GM18909 (cell line): Measurements from ENCODE around the gene ADAMTS18.

Experiments
- ATAC-seq: cut with Tn5 transposase; IDR thresholded peaks from one replicate; pipeline ENCODE4 v1.9.1; 2021; ENCODE audit warnings: mild to moderate bottlenecking; ENCODE audit not compliant: unreplicated experiment, poor library complexity

ADAMTS18 gene

DNA sequence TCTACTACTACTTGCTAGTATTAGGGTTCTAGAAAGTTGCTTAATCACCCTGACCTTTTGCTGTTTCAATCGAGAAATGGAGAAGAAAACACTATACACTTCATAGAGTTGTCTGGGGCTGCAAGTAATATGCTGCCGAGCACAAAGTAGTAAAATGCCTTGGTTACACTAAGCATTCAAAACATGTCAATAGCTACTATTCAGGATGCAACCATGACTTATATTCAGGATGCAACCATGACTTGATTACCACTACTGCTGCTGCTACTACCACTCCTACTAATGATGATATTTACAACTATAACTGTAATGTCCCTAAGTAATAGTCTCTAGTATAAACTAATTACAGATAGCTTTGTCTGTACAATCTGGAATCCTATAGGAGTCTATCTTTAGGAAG is 35.3 kb downstream of the ADAMTS18 start:
- ATAC-seq: no peak

DNA sequence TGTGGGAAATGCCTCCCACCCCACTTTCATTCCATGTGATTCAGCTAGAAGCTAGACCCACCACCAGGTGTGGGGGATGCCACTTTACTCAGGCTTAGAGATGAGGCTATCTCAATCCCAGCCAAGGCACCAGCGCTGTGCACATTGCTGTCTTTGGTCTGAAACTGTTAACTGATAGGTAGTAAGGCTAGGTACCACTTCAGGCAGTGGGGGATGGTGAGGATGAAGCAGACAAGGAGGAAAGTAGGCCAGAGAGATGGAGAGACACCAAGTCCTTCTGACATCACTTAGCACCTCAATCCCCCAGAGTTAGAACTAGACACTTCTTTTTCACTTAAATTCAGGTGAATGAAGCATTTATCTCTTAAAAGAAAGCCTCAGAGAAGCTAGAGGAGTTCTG is 35.8 kb downstream of the ADAMTS18 start:
- no peak for ATAC-seq

- ATAC-seq: no peak
These were observed 36.3 kb downstream of the ADAMTS18 start for GRCh38 chr16:77398495-77398894.

- ATAC-seq: no peak
These were observed 38.4 kb downstream of the ADAMTS18 start for GRCh38 chr16:77396461-77396860.

DNA sequence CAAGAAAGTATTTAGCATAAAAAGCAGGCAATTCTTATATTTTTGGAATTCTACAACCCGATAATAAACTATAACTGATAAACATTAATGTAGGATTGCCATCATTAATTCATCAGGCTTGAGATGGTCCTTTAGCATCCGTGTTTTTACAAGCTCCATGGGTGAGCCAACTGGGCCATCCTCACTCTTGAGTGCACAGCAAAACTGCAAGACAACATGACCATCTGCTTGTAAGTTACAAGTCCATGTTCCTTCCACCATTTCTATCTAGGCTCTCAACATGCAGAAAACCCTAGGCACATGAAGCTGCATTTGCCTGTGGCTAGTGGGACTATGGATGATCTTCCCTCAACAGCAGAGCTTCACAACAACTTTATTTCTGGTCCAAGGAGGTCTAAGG is 40.1 kb downstream of the ADAMTS18 start:
- no peak for ATAC-seq

DNA sequence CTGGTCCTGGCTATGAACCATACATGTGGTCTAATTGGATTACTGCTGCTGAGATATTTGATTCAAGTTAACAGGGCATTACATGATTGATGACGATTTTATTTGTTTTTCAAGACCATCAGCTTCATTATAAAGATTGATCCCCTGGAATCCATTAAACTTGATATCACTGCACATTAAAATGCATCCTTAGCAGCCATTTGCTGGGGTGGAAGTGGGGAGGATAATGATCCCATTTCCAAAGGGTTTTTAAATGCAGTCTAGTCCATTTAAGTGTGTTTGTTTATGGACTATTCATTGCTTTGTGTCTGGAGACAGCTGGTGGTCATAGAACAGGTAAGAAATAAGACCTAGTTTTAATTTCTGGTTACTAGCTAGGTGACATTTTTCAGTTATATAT is 40.9 kb downstream of the ADAMTS18 start:
- ATAC-seq: no peak

- ATAC-seq: no peak
These were observed 47.0 kb downstream of the ADAMTS18 start for GRCh38 chr16:77387815-77388209.

GRCh38 chr16:77386831-77387814 is 47.7 kb downstream of the ADAMTS18 start:
- no peak for ATAC-seq

- ATAC-seq: no peak
These were observed 49.4 kb downstream of the ADAMTS18 start for GRCh38 chr16:77385481-77385880.

DNA sequence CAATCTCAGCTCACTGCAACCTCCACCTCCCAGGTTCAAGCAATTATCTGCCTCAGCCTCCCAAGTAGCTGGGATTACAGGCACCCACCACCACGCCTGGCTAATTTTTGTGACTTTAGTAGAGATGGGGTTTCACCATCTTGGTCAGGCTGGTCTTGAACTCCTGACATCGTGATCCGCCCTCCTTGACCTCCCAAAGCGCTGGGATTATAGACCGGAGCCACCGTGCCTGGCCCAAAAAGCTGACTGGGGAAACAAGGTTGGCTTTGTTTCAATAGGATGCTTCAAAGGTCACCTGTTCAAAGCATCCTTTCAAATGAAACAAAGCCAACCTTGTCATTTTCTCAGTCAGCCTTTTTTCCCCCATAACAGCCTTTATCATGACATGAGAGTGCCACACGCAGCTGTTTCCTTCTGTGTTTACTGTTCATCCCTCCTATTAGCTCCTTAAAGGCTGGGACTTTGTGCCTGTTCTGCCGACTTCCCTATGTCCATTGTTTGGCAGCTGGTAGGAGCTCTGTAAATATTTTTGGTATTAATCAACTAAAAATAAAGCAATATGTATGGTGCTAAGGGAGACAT is 51.1 kb downstream of the ADAMTS18 start:
- ATAC-seq: no peak

GRCh38 chr16:77376358-77376757 is 58.5 kb downstream of the ADAMTS18 start:
- ATAC-seq: no peak

DNA sequence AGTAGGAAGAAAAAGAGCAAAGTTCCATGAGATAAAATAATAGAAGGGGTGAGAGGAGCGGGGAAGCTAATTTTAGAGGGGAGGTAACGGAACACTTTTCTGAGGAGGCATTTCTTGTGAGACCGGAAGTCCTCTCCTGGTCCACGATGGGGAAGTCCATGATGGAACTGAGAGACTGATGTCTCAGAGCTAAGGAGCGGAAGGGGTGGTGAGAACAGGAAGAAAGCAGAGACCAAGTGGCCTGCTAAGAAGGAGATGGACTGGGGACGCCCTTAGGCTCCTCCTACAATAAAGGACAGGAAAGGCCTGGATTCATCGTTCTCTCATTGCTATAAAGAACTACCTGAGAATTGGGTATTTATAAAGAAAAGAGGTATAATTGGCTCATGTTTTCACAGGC is 59.4 kb downstream of the ADAMTS18 start:
- ATAC-seq: no peak

GRCh38 chr16:77374384-77374783 is 60.5 kb downstream of the ADAMTS18 start:
- ATAC-seq: no peak

- no peak for ATAC-seq
These were observed 61.1 kb downstream of the ADAMTS18 start for GRCh38 chr16:77373726-77374125.

DNA sequence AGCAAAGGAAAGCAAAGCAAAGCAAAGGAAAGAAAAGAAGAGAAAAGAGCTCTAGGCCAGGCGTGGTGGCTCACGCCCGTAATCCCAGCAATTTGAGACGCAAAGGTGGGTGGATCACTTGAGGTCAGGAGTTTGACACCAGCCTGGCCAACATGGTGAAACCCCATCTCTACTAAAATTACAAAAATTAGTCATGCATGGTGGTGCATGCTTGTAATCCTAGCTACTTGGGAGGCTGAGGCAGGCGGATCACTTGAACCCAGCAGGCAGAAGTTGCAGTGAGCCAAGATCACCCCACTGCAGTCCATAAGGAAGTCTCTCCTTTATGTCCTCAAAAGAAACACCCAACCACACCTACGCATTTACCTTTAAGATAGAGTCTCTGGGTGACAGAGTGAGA is 70.1 kb downstream of the ADAMTS18 start:
- no peak for ATAC-seq

DNA sequence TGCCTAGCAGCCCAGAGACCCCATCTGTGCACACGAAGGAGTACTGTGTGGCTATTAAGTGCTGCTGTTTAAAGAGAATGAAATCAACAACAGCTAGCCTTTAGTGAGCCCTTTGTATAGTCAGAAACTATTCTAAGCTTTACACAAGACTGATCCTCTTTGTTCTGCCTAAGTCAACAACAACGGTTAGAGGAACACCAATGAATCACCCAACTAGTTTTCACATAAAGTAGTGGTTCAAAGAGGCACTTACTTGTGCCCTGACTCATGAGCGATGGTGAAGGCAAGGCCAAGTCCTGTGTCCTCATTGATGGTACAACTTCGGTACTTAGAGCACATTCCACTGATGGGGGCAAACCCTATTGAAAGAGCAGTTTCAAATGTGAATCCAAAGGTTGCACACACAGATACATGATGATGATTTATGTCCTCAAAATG is 75.8 kb downstream of the ADAMTS18 start:
- no peak for ATAC-seq

GRCh38 chr16:77353587-77354263 is 81.1 kb downstream of the ADAMTS18 start:
- no peak for ATAC-seq

DNA sequence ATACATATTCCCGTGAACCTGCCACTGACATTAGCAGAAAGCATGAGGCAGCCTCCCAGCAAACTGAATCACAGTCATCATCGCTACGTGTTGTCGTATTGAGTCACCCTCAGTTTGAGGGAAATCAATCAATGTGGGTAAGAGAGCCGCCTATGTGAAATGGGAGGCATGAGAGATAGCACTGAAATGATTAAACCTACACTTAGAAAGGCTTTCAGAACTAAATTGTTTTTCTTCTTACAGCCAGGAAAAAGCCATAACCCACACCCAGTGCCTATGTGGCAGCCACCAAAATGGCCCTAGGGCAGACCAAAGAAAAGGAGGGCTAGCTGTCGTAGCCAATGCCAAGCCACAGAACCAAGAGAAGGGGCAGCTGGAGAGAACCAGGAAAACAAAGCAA is 90.5 kb downstream of the ADAMTS18 start:
- no peak for ATAC-seq

- no peak for ATAC-seq
These were observed 98.2 kb downstream of the ADAMTS18 start for GRCh38 chr16:77336637-77337036.

- no peak for ATAC-seq
These were observed 99.1 kb downstream of the ADAMTS18 start for GRCh38 chr16:77335652-77336234.

DNA sequence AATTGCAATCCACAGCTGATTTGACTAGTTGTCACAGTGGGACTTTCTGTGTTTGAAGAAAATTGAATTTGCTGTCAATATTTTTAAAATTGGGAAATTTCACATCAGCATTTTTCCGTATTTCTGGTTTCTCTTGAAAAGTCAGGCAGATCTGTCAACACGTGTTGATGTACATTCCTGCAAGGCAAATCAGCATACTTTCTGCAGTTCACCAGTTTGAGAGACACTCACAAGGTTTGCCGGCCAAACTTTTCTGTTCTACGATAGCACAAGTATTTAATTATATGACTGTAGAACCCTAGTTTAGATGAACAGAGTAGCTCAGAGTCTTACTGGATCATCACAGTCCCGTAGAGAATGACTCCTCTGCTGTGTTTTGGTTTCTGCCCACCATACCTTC is 102.0 kb downstream of the ADAMTS18 start:
- ATAC-seq: no peak
